COLO668 (cell line): ENCODE data around the gene IGSF5.
A peak's percentile ranks its signal among the peaks of the same experiment; 100 is the strongest.
"Not testable (repeated sequence)": the region's sequence is repeated elsewhere in the genome, so short reads cannot be mapped to it uniquely, and the experiment has no call there.

Source experiments
- DNase-seq: peaks from one replicate; lab custom pipeline; 2025; ENCODE audit not compliant: unreplicated experiment; lab: John Stamatoyannopoulos, UW

Gene IGSF5

DNA sequence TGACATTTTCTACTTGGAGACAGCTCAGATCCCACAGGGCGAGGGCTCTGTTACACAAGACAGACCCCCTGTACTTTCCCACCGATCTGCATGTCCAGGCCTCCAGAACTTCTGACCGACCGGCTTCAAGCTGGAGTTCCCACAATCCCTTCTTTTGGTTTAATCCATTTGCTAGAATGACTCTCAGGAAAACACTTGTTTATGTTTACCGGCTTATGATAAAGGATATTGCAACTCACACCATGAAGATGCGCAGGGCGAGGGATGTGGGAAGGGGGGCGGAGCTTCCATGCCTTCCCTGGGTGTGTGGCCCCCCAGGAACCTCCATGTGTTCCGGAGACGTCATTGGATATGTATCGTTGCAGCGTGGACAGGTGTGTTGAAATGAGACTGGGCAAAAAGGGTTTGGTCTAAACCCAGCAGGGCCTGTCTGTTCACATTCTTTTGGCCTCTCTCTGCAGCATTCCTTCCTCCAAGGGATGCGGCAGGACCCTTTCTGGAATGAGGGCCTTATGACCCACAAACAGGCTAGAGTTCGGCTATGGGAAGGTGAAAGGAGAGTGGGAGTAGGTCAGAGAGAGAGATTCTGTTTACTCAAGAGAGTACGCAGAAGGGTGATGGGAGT is 7.5 kb upstream of the IGSF5 start:
- no peak for DNase-seq

DNA sequence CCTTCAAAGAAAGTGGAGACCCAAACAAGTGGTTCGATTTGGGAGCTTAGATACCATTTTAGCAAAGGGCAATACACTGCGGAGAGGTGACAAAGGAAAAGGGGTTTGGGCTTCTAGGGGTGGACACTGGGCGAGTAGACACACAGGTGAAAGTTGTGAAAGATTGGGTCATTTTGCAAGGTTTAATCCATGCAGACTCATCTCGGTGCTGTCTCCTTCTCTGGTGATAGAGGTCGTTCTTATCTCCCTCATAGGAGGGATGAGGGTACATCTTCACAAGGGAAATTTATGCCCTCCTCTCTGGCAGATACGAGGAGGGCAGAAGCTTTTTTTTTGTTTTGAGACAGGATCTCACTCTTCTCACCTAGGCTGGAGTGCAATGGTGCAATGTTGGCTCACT is 6.4 kb upstream of the IGSF5 start:
- no peak for DNase-seq

DNA sequence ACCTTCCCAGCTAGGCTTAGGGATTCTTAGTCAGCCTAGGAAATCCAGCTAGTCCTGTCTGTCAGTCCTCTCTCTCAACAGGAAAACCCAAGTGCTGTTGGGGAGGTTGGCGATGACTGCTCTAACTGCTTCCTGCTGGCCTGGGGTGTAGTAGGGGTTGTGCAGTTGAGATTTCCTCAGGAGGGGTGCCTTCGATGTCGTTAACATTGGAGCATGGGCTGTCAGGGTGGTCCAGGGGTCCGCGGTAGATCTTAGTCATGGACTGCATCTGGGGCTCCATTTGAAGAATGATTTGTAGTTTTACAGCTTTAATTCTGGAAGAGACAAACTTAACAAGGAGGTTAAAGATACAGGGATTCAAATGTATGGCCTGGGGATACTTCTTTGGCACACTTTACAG is 5.5 kb upstream of the IGSF5 start:
- DNase-seq, result not testable (repeated sequence)

DNA sequence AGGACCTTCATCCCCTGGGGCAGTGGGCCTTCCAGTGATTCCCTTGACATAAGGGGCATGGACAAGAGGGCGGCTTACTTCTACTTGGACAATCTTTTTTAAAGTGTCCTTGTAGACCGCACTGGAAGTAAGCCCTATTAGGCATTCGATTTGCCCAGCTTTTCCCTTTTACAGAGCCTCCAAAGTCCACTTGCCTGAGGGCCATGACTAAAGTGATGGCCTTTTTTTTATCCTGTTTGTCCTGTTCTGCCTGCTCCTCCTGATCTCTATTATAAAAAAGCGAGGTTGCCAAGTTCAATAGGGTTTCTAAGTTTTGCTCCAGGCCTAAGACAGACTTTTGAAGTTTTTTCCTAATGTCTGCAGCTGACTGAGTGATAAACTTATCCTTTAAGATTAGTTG is 2.4 kb upstream of the IGSF5 start:
- not testable (repeated sequence) for DNase-seq

DNA sequence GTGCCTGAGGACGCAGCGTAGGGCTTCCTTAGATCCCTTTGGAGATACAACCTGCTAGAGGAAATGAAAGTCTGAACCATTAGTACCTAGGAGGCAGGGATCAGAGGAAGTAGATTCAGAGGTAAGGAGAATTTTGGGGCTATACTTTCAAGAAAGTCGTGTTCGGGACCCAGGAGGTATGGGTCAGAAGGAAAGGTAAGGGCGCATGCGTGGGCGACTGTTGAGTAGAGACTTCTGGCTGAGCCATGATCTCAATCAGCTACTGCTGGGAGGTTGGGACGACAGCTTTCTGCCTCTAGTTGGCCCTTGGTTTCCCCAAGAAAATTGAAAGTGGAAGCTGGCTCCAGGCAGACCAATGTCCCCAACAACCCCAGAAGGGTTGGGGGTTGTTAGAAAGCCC is 349 bp downstream of the IGSF5 start:
- DNase-seq, result not testable (repeated sequence)

DNA sequence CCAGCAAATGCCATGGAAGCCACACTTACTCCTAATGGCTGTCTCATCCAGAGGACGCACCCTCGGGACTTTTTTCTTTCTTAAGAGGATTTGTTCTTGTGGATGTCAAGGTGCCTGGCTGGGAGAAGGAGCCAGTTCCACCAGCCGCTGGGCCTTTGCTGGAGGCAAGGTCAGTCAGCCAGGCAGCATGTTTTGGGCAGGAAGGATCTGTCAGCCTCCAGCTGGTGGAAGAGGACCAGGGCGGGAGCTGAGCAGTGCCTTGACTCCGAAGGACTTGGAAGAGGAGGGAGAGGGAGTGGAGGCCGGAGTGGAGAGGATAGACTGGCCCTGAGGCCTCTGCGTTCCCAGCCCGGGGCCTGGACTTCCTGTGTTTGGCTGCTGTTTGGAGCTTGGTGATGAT is 5.7 kb downstream of the IGSF5 start:
- no peak for DNase-seq

DNA sequence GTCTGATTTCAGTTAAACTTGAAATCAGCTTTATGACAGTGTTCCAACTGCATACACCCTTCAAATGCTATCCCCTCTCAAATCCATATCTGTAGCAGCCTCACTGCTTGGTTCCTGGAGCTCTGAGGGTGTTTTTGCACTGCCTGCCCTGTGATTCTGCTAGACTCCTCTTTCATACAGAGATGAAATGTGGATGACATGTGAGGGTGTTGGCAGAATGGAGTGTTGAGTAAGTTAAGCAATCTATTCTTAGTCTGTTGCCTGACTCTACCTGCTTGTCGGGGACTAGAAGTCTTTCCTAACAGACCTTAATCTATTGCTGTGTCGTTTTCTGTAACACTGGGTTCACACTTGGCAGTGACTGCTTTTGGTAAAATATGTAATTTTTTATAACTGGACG is 9.8 kb downstream of the IGSF5 start:
- no peak for DNase-seq

DNA sequence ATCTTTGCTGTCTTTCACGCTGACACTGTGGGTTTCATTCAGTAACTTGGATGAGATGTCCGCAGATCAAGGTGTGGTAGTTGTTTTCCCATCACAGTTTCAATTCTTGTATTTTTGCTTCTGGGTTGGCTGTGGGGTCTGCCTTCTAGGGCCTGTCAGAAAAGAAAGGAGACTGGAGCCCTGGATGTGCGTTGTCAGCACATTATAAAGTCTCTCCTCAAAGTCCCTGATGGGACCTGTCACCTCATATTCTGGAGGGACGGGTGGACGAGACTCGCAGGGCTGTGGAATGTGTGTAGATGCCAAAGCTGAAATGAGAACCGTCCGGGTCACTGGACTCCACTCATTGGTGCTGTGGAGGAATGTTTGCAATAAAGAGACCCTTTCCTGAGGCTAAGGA is 11.3 kb downstream of the IGSF5 start:
- DNase-seq, result no peak

DNA sequence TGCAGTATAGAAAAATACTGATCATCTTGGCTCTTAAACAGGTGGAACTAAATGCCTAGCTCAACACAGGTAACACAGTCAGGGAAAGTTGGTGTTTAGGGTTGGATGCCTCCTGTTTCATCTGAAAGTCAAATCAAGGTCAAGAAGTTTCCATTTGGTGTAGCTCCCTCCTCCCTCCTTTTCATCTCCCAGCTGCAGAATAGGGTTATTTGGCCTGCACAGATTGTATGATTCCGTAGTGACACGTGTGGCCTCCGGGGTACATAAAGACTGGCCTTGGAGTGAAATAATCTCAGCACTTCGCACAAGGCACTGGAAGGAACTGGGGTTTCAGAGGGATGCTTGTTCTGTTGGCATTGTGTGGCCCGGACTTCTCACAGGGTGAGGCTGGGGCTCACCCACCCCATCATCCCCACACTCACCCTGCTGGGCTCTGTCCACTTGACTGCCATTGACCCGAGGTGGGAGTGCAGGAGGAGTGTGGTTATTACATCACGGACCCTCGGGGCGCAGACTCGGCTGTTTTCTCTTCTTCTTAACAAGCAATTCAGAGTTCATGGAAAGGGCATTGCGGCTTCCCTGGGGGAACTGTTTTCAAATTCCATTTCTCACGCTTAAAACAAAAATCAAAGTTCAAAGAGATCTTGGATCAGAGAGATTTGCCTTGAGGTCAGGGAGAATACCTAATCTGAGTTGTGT is 18.4 kb downstream of the IGSF5 start:
- no peak for DNase-seq

DNA sequence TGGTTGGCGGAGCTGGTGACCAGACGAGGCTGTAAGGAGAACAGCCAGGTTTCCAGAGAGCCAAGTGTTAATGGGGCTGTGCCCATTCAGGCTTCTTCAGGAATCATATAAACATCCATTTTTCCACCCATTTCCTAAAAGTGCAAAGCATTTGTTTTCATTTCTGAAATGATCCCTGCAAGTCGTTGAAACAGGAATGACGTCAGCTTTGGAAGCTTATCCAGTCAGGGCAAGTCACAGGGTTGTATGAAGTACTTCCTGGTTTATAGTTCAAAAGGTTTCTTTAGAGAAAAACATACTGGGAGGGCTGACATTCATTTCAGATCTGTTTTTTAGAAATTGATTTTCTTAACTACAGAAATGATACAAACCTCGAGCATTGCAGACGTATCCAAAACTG is 29.2 kb downstream of the IGSF5 start:
- DNase-seq, result no peak

DNA sequence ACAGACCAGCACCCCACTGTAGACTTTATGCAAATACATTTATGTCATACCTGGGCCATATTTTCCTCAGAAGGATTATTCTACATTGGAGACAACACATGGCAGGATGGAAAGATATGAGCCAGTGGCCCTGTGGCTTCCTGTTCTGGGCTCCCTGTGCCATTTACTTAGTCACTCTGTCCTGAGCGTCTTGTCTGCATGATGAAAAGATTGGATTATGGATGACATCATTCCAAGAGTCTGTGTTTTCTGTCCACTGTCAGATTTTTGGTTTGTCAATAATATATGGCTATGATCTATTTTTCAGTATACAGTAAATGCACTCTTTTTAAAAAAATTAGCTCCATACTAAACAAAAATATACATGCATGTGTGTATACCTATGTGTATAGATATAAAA is 30.8 kb downstream of the IGSF5 start:
- DNase-seq, result no peak

DNA sequence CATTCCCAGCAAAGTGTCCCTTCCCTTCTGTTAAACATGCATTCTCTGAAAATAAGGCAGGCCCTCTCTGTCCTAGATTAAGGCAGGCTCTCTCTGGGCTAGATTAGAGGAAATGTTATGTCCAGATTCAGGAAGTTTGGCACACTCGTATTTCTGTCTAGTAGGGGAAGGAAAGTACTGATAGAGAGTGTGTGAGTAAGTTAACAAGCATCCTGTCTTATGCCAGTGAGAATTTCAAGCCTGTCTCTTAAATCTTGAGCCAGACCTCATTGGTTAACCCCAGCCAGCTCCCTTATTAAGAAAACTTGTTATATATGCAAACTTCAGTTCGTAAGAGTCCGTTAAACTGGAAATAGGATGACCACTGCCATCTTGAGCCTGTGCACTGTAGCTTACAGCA is 31.6 kb downstream of the IGSF5 start:
- no peak for DNase-seq

DNA sequence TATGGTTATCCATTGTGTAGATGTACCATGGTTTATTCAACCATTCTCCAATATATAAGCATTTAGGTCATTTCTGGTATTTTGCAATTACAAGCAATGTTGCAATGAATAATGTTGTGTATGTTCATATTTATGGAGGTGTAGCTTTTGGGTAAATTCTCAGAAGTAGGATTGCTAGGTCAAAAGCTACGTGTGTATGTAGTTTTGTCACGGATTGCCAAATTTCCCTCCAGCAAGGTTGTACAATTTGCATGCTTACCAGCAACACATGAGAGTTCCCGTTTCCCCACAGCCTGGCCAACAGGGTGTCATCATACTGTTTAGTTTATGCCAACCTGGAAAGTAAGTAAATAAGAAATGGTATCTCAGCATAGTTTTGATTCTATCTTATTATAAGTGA is 36.3 kb downstream of the IGSF5 start:
- no peak for DNase-seq

DNA sequence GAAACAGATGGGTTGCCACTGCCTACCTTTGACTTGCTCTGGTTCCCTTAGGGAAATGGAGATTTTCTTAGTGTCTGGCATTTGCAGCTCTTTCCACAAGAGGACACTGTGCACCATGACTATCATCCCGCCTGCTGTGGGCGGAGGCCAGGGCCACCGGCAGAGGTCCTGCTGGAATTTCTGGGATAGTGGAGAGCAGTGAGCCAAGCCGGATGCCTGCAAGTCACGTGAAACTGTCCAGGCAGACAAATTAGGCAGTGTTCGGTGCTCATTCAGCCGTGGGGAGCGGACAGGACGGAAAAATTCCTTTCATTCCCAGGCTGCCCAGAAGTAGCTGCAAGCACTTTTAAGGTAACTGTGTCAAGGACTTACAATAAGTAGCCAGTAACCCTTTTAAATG is 43.4 kb downstream of the IGSF5 start:
- DNase-seq, result peak; percentile 92

DNA sequence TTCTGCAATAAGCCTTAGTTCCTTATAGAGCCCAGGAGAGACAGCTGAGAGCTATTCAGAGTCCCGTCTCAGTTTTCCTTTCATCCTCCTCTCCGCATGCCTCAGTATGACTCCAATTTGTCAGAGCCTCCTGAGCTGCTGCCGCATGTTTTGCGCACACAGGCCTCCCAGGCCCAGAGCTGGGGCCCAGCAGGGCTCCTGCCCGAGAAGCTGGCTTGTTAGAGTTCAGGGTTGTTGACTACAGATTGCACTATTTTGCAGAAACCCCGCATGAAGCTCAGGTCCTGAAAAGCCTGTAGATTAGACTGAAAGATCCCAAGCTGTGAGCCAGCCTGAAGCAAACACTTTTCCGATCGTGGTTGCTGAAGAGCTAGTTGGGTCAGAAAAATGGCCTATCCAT is 51.5 kb downstream of the IGSF5 start:
- DNase-seq, result no peak

DNA sequence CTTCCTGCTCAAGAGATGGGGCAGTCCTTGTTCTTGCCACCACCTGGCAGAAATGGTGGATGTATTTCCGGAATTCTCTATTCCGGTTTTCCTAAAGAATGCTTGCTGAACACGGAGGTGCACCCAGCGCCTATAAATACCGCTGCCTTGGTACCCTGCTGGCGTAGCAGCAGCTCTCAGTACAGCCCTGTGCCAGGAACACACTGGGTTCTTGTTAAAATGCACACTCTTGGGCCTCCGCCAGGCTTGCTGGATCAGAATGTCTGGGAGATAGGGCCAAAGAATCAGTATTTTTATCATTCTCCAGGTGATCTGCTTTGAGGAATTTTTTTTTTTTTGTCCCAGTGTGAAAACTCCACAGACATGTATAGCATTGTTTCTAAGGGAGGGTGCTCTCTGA is 54.2 kb downstream of the IGSF5 start:
- DNase-seq, result no peak

DNA sequence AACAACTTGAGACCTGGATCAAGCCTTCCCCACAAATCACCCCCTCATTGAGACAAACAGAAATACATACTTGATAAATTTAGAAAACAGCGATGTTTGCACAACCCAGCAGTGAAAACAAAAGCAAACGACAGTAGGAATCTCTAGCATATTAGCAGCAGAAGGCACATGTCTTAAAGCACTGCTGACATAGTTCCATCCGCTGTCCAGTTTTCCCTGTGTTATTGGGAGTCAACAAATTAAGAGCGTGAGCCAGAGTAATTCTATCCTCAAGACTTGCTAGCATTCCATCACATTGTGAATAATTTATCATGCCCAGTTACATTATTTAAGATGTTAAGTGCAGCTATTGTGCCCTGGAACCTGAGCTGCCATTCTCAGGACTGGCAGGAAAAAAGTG is 55.3 kb downstream of the IGSF5 start:
- DNase-seq, result no peak

DNA sequence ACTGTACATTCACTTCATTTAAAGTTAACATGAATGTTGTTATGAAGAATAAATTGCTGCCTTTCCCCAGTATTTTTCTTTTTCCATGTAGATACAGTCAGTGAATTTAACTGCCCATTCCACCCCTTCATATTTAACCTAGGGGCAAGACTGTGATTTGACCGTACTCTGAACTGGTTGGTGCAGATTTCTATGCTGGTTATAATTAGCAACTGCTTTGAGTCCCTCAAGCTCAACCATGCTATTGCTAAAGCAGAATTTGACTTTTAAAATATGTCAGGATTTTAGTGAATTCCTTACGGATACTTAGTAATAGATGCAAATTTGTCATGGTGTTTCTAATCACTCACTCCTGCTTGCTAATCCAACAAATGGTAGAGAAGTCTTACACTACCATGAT is 57.2 kb downstream of the IGSF5 start:
- DNase-seq, result no peak

DNA sequence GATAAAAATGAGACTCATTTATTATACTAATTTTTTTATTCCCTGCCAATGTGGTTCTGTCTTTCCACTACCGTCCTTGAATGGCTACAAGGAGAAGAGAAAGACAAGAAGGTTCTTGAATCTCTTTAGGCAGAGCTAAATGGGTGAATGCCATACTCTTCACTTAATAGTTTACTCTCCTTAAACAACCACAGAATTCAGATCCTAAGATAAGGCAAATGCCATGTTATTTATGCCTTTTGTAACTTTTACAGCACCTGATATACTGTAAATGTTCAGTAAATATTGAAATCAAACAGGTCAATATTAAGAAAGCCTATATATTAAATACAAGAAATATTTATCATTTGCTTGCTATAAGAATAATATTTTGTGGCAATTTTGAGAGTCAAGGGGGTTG is 58.4 kb downstream of the IGSF5 start:
- DNase-seq, result no peak

DNA sequence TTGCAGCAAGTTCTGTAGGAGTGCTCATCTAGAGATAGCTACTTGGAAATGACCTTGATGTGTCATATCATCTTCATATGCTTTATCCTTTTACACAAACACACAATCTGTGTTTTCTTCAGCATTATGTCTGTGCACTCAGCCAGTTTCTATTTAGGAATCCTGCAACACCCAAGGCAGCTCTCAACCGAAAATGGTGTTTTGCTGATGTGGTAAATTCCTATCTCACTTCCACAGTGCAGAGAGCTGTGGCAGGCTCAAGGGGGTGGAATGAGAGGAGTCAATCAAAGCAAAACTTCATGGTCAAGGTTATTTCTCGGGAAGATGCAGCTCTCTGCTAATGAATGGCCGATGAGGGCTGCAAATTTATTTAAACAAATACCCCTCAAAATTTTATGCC is 59.3 kb downstream of the IGSF5 start:
- DNase-seq, result no peak

DNA sequence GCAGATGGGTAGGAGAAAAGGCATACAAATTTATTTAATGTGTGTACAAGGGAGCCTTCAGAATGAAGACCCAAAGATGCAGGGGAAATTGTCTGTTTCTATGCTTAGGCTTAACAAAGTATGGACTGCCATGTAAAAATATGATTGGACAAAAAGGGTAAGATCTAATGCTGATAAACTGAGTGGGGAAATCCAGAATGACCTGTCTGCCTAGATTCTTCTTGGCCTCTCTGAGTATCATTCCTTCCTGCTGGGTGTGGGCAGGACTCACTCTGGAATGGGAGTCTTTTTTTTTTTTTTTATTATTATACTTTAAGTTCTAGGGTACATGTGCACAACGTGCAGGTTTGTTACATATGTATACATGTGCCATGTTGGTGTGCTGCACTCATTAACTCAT is 61.0 kb downstream of the IGSF5 start:
- no peak for DNase-seq

DNA sequence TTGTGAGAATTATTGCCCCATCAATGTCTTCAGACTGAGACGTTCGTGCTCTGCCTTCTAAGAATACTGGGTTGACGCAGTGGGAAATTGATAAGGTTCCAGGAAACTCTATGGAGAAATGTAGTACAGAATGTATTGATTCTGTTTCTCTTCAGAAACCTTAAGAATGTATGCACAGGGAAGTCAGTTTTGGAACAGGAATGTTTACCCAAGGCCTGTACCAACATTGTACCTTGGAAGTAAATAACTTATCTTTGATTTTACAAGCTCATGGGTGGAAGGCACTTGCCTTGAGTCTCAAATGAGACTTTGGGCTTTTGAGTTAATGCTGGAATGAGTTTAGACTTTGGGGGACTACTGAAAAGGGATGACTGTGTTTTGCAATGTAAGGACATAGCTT is 62.8 kb downstream of the IGSF5 start:
- no peak for DNase-seq

DNA sequence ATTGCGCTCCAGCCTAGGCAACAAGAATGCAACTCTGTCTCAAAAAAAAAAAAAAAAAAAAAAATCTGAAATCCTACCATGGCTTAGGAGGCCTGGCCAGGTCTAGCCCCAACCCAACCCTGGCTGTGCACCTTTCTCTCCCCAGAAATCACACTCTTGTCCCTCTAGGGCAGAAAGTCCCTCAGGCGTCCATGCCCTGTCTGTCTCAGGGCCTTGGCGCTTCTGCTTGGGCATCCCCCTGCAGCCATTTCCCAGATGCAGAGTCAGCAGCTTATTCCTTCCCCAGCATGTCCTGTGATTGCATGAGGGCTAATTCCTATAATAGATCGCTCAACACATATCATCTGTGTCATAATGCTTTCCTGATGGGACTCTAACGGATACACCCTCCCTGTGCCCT is 65.0 kb downstream of the IGSF5 start:
- no peak for DNase-seq
